ENCODE results near the gene CHCHD3. TPM values are rescaled to one million over a fixed set of nuclear protein-coding genes. Genes with fewer than 3 reads are reported as not detected.

Gene CHCHD3
- polyA plus RNA-seq, 1 donor (not counting 4 experiments of a cell fraction or from before 2014, with no cell fraction given), result 59.2 TPM

GRCh38 chr7:132766660-132767059 lies 315.2 kb downstream of the CHCHD3 start:
- FAIRE-seq, result no peak
- DNase-seq (ENCODE audit: low read depth, low spot score), result no peak
- Histone ChIP-seq H3K27me3 (ENCODE audit: control insufficient read depth, extremely low read depth, insufficient read depth, low read length) (peaks cover 11% of the 10 kb centered on the region), H2AFZ (ENCODE audit: control insufficient read depth, low read length) (no peak overlapping the region), H3K4me3 (ENCODE audit: control insufficient read depth in 2 of 3, extremely low read depth in 1 of 3, insufficient read depth in 2 of 3, low read depth in 1 of 3, low read length in 3 of 3) (no peak overlapping the region), H3K9me3 (ENCODE audit: control insufficient read depth, low read depth, low read length) (no peaks in the 10 kb centered on the region), H3K9me1 (ENCODE audit: control insufficient read depth, extremely low read depth, insufficient read depth, low read length) (no peaks in the 10 kb centered on the region), H3K79me2 (ENCODE audit: control insufficient read depth, insufficient read depth, low read length) (no peaks in the 10 kb centered on the region), H4K20me1 (ENCODE audit: control insufficient read depth, extremely low read depth, insufficient read depth, low read length) (no peaks in the 10 kb centered on the region), H3K27ac (ENCODE audit: control insufficient read depth, insufficient read depth, low read length) (no peak overlapping the region), H3K4me2 (ENCODE audit: control insufficient read depth, extremely low read depth, insufficient read depth, low read depth, low read length) (no peak overlapping the region), H3K9ac (ENCODE audit: control insufficient read depth, extremely low read depth, insufficient read depth, low read length) (no peak overlapping the region), H3K36me3 (ENCODE audit: control insufficient read depth in 2 of 2, extremely low read depth in 1 of 2, insufficient read depth in 2 of 2, low read length in 2 of 2) (no peaks in the 10 kb centered on the region), H3K4me1 (ENCODE audit: control insufficient read depth, extremely low read depth, insufficient read depth, low read length) (no peaks in the 10 kb centered on the region)
- dilution Hi-C loops (cut with MboI; ENCODE audit: extremely low pct_ligation_motif_present, low sequenced_read_pairs), result no loop called here
- TF ChIP-seq, protein P1, sequence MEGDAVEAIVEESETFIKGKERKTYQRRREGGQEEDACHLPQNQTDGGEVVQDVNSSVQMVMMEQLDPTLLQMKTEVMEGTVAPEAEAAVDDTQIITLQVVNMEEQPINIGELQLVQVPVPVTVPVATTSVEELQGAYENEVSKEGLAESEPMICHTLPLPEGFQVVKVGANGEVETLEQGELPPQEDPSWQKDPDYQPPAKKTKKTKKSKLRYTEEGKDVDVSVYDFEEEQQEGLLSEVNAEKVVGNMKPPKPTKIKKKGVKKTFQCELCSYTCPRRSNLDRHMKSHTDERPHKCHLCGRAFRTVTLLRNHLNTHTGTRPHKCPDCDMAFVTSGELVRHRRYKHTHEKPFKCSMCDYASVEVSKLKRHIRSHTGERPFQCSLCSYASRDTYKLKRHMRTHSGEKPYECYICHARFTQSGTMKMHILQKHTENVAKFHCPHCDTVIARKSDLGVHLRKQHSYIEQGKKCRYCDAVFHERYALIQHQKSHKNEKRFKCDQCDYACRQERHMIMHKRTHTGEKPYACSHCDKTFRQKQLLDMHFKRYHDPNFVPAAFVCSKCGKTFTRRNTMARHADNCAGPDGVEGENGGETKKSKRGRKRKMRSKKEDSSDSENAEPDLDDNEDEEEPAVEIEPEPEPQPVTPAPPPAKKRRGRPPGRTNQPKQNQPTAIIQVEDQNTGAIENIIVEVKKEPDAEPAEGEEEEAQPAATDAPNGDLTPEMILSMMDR (optimal IDR thresholded peaks at IDR 0.05 in 1 of 3, IDR thresholded peaks at IDR 0.05 in 1 of 3, conservative IDR thresholded peaks at IDR 0.05 in 1 of 3; ENCODE audit: extremely low read depth in 1 of 3, insufficient read depth in 2 of 3, low read length in 3 of 3), result no peak

DNA sequence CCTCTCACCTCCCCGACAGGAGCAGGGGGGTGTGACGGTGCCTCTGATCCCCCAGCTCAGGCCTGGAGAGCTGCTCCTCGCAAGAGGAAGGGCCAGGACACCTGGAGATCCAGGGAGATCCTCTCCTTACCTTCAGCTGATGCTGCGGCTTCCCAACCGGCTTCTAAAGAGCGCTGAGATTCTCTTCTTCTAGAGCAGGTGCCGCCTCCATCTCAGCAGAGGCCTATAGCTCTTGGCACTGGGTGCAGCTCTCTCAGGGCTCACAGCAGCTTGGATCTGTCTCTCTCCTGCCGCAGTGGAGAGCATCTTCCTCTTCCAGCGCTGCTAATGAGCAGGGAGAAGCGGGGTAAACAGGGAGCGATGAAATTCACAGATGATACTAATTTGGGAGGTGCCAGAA lies 316.0 kb downstream of the CHCHD3 start:
- H2AFZ ChIP-seq (ENCODE audit: control insufficient read depth, low read length), result no peak overlapping the region
- H3K4me1 ChIP-seq (ENCODE audit: control insufficient read depth, extremely low read depth, insufficient read depth, low read length), result no peaks in the 10 kb centered on the region
- H3K9me3 ChIP-seq (ENCODE audit: control insufficient read depth, low read depth, low read length), result no peaks in the 10 kb centered on the region
- H4K20me1 ChIP-seq (ENCODE audit: control insufficient read depth, extremely low read depth, insufficient read depth, low read length), result no peaks in the 10 kb centered on the region
- H3K9me1 ChIP-seq (ENCODE audit: control insufficient read depth, extremely low read depth, insufficient read depth, low read length), result no peaks in the 10 kb centered on the region
- H3K4me3 ChIP-seq (ENCODE audit: control insufficient read depth in 2 of 3, extremely low read depth in 1 of 3, insufficient read depth in 2 of 3, low read depth in 1 of 3, low read length in 3 of 3), result no peak overlapping the region
- H3K4me2 ChIP-seq (ENCODE audit: control insufficient read depth, extremely low read depth, insufficient read depth, low read depth, low read length), result no peak overlapping the region
- peaks cover 11% of the 10 kb centered on the region for H3K27me3 ChIP-seq (ENCODE audit: control insufficient read depth, extremely low read depth, insufficient read depth, low read length)
- dilution Hi-C loops (cut with MboI; ENCODE audit: extremely low pct_ligation_motif_present, low sequenced_read_pairs), result no loop called here
- no peaks in the 10 kb centered on the region for H3K79me2 ChIP-seq (ENCODE audit: control insufficient read depth, insufficient read depth, low read length)
- TF ChIP-seq, protein P1 (optimal IDR thresholded peaks at IDR 0.05 in 1 of 3, IDR thresholded peaks at IDR 0.05 in 1 of 3, conservative IDR thresholded peaks at IDR 0.05 in 1 of 3; ENCODE audit: extremely low read depth in 1 of 3, insufficient read depth in 2 of 3, low read length in 3 of 3), result no peak
- no peak for TF ChIP-seq EZH2 (IDR thresholded peaks at IDR 0.05; ENCODE audit: low read length)
- FAIRE-seq (no peak), DNase-seq (ENCODE audit: low read depth, low spot score) (no peak)
- no peak overlapping the region for H3K27ac ChIP-seq (ENCODE audit: control insufficient read depth, insufficient read depth, low read length)
- no peaks in the 10 kb centered on the region for H3K36me3 ChIP-seq (ENCODE audit: control insufficient read depth in 2 of 2, extremely low read depth in 1 of 2, insufficient read depth in 2 of 2, low read length in 2 of 2)
- H3K9ac ChIP-seq (ENCODE audit: control insufficient read depth, extremely low read depth, insufficient read depth, low read length), result no peak overlapping the region
